GM18868 (cell line): ENCODE measurements around the gene RHOBTB1.

Source experiments
- ATAC-seq: cut with Tn5 transposase; IDR thresholded peaks from one replicate; pipeline ENCODE4 v1.9.1; 2021; ENCODE audit warnings: mild to moderate bottlenecking, moderate library complexity; ENCODE audit not compliant: unreplicated experiment

Gene RHOBTB1

DNA sequence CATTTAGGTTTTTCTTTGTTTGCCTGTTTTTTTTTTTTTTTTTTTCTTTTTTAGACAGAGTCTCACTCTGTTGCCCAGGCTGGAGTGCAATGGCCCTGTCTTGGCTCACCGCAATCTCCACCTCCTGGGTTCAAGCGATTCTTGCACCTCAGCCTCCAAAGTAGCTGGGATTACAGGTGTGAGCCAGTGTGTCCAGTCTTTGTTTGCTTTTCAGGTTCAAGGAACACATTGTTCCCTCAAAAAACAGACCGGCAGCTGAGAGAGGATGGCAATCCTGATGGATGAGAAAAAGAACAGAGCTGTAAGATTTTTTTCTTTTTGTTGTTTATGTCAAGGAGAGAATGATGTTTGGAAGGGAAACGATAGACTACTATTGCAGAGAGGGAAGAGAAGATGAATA lies 23.3 kb upstream of the RHOBTB1 start:
- no peak for ATAC-seq

DNA sequence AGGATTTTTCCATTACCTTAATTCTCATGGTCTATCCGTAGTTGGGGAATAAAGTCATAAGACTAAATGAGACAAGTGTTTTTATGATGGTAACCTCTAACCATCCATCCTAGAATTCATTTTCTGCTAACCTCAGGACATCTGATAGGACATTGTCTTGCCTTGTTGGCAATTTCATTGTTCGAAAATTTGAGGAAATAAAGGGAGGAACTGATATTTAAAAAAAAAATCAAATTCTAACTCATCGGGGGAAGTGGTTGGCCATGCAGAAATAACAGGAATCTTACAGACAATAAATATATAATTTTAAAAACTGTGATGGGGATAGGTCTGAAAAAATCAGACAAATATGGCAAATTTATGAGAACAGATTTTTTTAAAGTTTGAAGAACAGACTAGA lies 21.7 kb upstream of the RHOBTB1 start:
- ATAC-seq: no peak

DNA sequence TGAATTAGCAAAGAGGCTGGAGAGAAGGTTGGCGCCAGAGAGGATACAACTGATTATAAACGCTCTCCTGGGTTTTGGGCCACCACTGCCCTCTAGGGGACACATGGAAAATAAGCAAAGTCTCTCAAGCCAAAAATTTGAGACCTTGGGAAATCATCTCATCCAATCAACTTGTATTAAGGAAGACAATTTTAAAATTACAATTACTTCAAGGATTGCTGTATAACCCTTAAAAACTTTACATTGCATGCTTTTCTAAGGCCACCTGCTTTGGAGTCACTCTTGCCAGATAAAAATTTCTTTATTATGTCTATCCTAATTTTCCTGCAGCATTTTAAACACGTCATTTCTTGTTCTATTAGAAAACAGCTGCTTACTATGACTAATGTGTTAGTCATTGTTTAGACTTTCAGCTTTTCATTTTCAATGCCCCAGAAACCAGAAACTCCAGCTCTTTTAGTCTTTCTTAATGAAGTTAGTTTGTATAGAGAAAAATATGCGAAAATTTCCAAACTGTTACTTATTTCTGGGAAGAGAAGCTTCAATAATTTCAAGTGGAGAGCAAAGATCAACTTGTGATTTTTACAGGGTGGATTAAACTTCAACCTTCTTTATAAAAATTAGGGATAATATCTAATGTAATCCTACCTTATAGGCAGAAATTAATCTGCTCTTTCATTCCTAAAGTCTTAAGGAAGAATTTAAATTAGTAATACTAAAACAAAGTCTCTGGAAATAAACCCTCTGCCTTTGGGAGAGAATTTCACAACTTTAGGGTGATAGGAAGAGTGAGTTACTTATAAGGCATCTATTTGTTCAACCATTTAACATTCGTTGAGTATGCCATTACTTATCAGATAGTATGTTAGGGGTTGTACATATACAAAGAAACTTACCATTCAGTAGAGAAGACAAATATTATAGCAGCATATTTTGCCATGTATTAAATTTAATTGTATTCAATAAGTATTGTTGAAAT lies 20.6 kb upstream of the RHOBTB1 start:
- peak; percentile 71 for ATAC-seq

DNA sequence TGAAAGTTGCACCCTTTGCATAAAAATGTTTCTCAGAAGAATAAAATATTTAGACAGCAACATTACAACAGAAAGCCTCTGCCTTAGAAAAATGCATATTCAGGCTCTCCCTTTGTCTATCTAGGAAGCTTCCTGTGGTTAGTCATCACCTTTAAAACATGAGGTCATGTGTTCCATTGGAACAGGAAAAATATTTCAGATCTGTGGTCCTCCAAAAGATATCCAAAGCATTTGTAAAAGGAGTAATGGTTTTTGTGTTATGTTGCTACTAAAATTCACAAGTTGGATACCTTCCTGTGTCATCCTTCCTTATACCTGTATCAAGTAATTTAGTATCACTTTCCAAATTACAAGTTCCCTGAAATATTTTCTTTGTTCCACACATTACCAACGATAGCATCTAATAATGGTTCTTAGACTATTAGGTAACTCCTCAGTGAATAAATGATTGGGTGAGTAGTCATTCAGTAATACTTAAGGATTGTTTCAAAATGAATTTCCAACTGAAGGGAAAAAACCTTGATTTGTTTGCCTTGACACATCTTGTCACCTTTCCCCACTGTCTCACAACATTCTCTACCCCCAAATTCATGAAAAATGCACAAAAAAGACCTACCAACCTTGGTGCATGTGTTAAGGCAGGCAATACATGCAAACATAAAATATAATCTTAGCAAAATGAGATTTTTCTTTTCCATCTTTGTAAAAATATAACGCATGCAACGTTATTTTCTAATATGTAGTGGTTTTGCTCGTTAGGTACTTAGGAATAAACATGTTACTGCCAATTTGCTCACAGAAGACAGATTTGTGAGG lies 19.7 kb upstream of the RHOBTB1 start:
- ATAC-seq: no peak

DNA sequence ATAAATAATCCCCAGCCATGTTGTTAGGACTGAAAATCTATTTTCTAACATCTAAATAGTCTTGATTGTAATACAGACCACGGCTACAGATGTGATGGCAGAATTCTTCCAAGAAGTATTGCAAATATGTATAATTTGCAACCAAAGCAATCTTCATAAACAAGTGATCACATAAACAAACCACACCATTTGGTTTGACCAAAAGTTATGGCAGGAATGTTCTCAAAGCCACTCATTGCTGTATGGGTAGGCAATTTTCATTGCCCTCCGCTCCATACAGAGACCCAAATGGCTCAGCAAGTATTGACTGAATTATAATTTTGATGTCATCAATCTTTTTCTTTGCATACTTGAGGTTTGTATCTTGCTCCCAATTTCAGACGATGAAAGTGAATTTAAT lies 19.0 kb upstream of the RHOBTB1 start:
- no peak for ATAC-seq

DNA sequence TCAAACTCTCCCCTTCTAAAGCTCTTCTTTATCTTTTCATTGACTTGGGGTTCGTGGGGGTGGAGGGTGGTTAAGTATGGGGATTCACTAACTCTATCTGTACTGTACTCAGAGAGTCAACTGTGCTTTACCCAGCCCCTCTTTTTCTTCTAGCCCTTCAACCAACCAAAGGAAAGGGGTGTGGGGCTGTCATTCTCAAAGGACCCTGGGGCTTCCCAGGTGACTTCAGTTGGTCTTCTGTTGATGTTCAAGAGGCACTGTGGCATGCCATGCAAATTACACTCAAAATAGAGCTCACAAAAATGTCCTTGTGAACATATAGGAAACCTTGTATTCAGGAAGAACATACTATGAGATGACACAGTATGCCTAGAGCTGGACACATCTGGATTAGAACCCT lies 16.9 kb upstream of the RHOBTB1 start:
- ATAC-seq: peak; percentile 43

DNA sequence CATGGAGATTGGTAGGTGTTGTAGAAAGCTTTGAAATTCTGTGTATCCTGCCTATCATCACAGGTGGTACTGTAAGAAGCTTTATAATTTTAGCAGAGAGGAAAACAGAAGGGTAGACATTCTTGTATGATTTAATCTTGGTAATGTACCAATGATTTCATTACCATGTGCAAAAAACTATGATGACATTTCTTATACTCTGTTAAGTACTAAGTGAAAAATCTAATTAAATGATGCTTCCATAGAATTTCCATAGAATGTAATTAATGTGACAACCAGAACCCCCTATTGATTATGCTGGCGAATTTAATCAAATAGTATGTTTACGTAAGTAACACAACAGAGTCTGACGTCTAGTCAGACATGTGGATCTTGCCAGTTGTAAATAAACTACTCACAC lies 16.0 kb upstream of the RHOBTB1 start:
- ATAC-seq: no peak

DNA sequence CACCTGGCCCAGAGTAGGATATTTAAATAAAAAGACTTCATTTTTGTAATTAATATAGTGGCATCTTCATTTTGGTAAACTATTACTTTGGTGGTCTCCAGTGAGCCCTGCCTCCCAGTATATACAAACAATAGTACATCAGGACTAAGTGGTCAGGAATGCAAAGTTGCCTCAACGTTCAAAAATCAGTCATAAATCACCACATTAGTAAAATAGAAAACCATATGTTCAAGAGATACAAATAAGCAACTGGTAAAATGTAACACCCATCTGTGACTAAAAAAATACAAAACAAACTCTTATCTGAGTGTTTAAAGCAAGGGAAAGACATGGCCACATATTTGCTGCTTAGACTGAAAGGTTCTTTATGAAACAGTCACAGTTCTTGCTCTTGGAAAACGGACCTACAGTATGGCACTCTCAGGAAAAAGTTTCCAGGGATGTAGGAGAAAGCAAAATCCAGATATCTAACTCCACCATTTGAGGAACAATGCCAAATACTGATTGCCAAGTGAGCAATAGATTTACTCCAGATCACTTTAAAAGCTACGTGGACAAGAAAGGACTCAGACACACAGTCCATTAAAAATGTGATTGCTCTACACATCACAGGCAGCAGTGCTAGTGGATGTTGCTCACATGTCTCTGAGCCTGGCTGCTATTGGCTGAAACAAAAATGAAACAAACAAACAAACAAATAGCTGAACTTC lies 15.1 kb upstream of the RHOBTB1 start:
- ATAC-seq: no peak

DNA sequence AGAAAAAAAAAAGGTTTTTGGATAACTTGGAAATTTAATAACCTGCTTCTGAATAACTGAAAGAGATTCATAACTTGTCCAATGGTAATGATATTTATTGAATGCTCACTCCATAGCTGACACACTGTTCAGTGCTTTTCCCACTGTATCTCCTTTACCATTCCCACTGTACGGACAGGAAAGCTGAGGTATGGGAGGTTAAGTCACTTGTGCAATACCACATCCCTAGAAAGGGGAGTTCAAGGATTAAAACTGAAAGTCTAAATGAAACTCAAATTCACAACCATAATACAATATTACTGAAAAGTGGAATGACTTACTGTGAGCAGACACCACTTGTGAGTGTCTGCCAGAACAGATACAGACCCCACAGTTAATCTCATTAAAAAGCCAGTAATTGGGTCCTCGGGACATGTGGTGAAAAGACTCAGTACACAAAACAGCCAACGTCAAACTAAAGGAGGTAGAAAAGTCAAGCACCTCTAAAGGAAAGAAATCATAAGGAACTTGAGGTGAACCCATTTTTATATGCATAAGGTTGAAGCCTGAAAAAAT lies 13.8 kb upstream of the RHOBTB1 start:
- no peak for ATAC-seq

DNA sequence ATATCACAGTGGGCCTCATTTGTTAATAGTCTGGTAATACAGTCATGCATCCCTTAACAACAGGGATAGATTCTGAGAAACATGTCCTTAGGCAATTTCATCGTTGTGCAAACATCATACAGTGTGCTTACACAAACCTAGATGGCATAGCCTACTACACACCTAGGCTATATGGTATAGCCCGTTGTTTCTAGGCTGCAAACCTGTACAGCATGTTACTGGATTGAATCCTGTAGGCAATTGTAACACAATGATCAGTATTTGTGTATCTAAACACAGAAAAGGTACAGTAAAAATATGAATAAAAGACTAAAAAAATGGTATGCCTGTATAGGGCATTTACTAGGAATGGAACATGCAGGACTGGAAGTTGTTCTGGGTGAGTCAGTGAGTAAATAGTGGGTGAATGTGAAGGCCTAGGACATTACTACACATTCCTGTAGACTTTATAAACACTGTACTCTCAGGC lies 12.0 kb upstream of the RHOBTB1 start:
- ATAC-seq: no peak

DNA sequence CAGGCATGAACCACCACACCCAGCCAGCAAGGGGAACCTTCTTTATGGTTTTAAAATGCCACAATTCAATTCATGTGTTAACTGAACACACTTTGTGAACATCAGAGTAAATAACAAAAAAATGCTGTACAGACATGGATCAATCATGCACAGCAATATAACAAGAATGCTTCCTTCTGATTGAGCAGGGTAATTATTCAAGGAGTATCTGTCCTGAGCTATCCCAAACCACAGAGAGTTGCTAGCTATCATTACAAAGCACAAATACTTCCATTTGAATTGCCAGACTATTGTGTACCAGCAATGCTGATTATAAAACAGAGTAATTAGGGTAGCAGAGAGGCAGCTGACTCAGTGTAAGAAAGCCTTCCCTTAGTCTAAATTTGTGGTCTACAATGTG lies 11.3 kb upstream of the RHOBTB1 start:
- no peak for ATAC-seq

DNA sequence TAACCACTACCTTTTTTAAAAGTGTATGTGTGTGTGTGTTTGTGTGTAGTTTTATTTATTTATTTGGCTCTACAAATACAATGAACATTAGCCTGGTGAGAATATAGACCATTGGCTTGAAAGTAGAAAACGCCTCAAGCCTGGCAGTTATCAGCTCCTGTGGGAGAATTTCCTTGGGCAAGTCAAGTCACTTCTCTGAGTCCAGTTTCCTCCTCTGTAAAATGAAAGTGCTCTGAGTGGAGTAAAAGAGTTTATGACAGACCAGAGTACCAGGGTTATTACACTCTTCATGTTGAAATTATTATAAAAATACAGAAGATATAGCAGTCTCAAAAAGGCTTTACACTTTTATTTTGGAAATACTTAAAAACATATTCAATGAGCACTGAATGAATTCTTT lies 10.1 kb upstream of the RHOBTB1 start:
- no peak for ATAC-seq

DNA sequence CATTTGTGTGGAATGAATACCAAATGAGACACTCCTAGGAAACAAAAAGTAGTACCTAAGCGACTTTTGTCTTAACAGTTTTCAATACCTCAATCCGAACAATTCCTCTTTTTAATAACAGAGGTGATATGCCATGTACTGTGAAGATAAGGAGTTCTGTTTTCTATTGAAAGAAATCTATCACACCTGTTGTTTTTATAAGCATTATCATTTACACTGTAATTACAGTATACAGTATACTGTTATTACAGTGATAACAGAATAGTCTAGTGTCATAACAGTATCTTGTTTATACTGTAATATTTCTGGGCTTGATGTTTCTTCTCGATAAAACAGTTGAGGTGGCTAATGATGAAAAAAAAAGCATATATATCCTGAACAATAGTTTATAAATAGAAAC lies 9.4 kb upstream of the RHOBTB1 start:
- no peak for ATAC-seq

DNA sequence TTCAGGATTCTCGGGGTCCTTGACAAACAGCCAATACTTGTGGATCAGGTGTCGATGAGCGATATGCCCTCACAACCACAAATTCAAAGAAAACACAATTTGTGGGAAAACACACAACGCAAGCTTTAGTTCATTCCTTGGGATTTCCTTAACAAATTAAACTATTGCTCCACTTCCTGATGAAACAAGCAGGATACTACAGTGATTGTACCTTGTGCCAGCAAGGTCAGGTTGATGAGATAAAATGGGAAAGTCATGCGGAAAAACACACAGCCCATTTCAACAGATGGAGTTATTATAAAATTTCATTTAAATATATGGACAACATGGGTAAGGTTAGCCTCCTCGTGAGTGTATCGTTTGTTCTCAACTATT lies 8.8 kb upstream of the RHOBTB1 start:
- ATAC-seq: no peak

DNA sequence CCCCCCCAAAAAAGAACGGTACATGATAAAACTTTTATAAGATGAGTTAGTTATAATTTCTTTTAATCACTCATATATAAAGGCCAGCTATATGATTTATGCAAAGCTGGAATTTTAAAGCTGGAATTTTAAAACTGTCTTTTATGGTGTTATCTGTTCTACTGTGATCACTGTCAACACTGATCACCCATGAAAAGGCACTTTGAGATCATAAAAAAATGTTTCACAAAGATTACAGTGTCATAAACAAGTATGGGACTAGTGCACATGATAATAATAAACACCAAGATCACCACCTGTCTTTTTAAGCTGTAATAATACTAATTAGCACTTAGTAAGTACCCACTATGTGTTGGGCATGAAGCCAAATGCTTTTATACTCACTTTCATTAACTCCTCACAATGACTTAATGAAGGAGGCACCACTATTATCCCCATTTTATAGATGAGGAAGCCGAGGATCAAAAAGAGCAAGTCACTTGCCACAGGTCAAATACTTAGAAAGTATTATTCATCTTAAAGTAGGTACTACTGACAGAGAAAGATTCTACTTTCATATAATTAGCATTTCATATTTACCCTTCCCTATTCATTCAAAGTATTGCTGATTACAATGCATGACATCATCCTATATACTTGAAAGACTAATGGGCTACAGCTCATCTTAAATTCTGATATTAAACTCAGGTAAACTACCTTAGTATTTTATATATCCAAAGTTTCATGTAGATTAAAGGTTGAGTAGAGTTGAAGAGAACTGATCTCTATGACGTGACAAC lies 8.3 kb upstream of the RHOBTB1 start:
- ATAC-seq: no peak

DNA sequence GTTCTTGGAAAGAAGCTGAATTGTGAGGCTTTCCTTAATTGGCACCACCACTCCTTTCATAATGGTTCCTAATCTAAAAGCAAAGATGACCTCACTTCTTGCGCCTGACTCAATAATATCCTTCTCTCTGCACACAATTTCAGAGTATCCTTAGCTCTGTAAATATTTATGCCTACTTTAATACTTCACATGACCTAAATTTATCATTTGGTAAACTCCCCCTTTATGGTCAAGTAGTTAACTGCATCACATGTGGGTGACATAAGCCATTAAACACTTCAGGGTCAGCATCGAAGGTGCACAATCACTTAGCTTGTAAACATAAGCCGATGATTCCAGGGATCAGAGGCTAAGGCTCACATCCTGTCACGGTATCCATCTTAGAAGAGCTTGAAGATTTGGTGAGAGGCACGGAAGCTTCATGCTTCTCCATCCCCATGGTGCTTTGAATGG lies 7.3 kb upstream of the RHOBTB1 start:
- ATAC-seq: no peak

DNA sequence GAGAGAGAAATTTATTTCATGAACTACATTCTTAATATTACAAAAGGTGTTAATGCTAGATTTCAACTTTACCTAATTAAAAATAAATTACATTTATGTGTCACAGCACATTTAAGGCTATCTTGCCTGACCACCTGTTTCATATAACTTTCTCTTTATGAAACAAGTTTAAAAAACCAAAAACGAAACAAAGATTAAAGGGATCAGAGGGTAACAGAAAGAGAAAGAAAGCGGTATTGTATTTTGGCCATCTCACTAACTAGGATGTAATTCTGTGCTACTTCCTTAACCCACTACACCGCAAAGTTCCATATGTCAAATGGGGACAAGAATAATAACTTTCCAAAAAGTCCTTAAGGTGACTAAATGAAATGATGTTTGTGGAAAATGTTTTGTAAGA lies 6.3 kb upstream of the RHOBTB1 start:
- ATAC-seq: peak; percentile 73

DNA sequence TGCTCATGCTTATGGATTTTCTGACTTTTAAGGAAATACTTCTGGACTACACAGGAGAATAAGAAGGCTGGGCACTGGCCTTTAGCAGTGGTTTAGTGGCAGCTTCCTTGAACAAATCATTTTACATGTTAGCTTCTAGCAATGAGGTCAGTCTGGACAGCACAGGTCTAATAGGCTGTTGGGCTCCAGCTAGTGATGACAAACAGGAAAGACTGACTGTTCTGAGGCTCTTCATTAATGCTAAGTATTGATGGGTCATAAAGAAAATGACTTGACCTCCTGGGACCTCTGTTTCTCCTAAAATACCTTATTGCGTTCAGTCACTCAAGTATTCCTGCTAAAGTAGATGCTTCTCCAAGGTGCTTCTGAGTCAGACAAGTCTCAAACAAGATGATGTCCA lies 4.9 kb upstream of the RHOBTB1 start:
- ATAC-seq: no peak

DNA sequence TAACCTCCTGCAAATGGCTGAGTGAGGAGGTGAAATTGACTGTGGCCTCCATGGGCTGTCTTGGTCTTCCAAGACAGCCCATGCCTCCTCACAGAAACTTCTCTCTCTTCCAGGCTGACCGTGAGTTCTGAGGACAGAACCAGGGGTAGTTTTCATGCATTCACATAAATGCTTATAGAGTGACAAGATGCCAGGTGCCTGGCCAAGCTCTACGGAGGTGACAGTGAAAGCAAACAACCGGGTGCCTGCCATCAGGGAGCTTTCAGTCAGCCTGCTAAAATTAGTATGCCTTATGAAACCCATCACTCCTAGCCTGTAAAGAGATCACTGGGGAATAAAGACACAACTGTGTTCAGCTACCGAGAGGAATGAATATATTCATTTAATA lies 919 bp upstream of the RHOBTB1 start:
- ATAC-seq: no peak
